Activated T-cell treated with anti-CD3 and anti-CD28 coated beads, Interleukin-2, amount 50 U/mL, for 4 hours (primary cell): ENCODE data around the gene ADAMTS5. TPM values are rescaled to one million over a fixed set of nuclear protein-coding genes. Genes with fewer than 3 reads are reported as not detected.

Source experiments
- ATAC-seq, 2 donors: fragments of 200-7000 bp; cut with Tn5 transposase; one replicate each; pipeline ENCODE4 v1.10.0; 2021
- DNase-seq: peaks from one replicate; pipeline ENCODE4 v3.0.0-alpha.2; 2020
- H3K27me3 Mint-ChIP-seq: one replicate; pipeline ENCODE4 v1.8.0; 2021; ENCODE audit warnings: low read depth, mixed read lengths
- H3K36me3 Mint-ChIP-seq: one replicate; pipeline ENCODE4 v1.8.0; 2022; ENCODE audit warnings: mixed read lengths; ENCODE audit not compliant: insufficient read depth
- H3K4me1 Mint-ChIP-seq: one replicate; pipeline ENCODE4 v1.8.0; 2021; ENCODE audit warnings: low read depth, mixed read lengths
- H3K4me3 Mint-ChIP-seq: one replicate; pipeline ENCODE4 v1.8.0; 2021; ENCODE audit warnings: mild to moderate bottlenecking, moderate library complexity, mixed read lengths
- H3K9me3 Mint-ChIP-seq: one replicate; pipeline ENCODE4 v1.8.0; 2021; ENCODE audit warnings: mixed read lengths
- total RNA-seq, 3 donors: library from RNA; stranded (reverse); gene quantifications; one replicate each; pipeline ENCODE4 v1.2.1, GENCODE V29; 2021

ADAMTS5 gene
- total RNA-seq, 3 donors from 2014 or later, result not detected

DNA sequence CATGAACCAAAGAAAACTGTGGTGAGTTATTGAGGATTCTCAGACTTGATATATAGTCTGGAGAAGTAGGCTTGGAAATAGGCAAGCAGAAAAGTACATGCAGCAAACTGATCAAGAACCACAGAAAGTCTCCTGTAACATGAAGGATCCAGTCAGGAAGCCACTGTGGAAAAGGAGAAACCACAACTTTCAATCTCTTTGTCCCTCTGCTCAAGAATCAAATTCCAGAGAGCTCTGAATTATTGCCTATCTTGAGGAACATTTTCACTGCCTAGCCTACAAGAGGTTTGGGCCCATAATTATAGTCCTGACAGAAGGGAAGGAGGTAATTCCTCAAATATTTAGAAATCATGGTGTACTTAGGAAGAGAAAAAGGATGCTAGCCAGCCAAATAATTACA is 78.6 kb downstream of the ADAMTS5 start:
- H3K9me3 Mint-ChIP-seq, result no peaks in the 10 kb centered on the region
- no peaks in the 10 kb centered on the region for H3K36me3 Mint-ChIP-seq
- DNase-seq (no peak), ATAC-seq (no peak)
- no peaks in the 10 kb centered on the region for H3K4me1 Mint-ChIP-seq
- H3K4me3 Mint-ChIP-seq, result no peak overlapping the region
- H3K27me3 Mint-ChIP-seq, result peaks cover 2% of the 10 kb centered on the region

GRCh38 chr21:26887251-26887650 is 79.6 kb downstream of the ADAMTS5 start:
- ATAC-seq (no peak), DNase-seq (no peak)
- H3K27me3 Mint-ChIP-seq, result peaks cover 2% of the 10 kb centered on the region
- no peak overlapping the region for H3K4me3 Mint-ChIP-seq
- no peaks in the 10 kb centered on the region for H3K4me1 Mint-ChIP-seq
- H3K9me3 Mint-ChIP-seq, result no peaks in the 10 kb centered on the region
- no peaks in the 10 kb centered on the region for H3K36me3 Mint-ChIP-seq

DNA sequence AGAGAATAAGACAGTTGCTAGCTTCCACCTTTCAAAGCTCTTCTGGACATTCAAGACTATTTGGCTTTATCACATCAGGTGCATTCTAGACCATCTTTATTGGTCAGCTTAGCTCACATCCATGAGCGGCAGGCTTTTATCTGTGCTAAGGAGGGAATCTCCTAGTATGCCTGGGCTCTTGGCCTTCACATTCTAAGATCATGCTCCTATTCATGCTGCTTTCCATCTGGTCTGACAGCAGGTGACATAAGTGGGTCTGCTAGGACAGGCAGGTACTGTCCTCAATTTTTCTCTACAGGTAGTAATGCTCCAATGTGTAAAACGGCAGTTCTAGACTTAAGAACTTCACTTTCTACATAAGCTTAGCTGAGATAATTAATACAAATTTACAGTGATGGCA is 82.5 kb downstream of the ADAMTS5 start:
- Mint-ChIP-seq H3K27me3 (peaks cover 4% of the 10 kb centered on the region), H3K36me3 (no peaks in the 10 kb centered on the region), H3K9me3 (no peaks in the 10 kb centered on the region), H3K4me1 (no peaks in the 10 kb centered on the region), H3K4me3 (no peak overlapping the region)
- no peak for DNase-seq
- no peak for ATAC-seq

DNA sequence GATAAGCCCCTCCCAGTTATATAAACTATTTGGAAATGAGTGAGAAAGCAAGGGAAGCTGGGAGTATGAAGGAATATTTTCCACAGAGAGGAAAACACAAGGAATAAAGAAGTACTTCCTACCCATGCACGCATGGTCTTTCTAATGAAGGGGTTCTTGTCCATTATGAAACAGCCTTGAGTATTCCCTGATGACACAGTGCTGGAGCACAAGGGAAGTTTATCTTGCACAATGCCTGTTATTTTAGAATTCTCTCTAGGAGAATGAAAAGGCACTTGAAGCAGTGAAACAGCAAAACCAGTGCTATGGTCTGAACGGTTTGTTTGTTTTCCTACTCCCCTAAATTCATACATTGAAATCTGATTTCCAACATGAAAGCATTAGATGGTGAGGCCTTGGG is 83.1 kb downstream of the ADAMTS5 start:
- Mint-ChIP-seq H3K27me3 (peaks cover 4% of the 10 kb centered on the region), H3K4me1 (no peaks in the 10 kb centered on the region), H3K9me3 (no peaks in the 10 kb centered on the region), H3K36me3 (no peaks in the 10 kb centered on the region), H3K4me3 (no peak overlapping the region)
- DNase-seq (no peak), ATAC-seq (no peak)

GRCh38 chr21:26881504-26882228 is 85.2 kb downstream of the ADAMTS5 start:
- Mint-ChIP-seq H3K4me3 (no peak overlapping the region), H3K36me3 (no peaks in the 10 kb centered on the region), H3K9me3 (no peaks in the 10 kb centered on the region), H3K4me1 (no peaks in the 10 kb centered on the region), H3K27me3 (peaks cover 4% of the 10 kb centered on the region)
- ATAC-seq (no peak), DNase-seq (no peak)

DNA sequence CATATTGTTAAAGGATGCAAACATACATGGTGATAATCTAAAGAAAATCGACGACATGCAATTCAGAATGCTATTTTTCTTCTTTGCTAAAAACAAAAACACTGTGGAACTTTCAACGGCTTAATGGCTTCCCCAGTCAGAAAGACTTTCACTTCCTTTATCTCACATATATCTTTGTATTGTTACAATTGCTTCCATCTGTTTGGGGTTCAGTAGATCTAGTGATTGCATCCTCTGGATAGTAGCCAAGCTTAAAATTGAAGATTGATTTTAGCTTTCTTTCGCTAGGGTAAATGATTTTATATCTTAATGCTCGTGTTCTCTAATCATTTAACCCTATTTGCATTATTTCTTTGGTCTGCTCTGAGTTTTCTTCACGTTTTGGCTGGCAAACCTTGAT is 89.9 kb downstream of the ADAMTS5 start:
- DNase-seq, result no peak
- Mint-ChIP-seq H3K4me1 (no peaks in the 10 kb centered on the region), H3K27me3 (peaks cover under 1% of the 10 kb centered on the region), H3K36me3 (no peaks in the 10 kb centered on the region), H3K4me3 (no peak overlapping the region), H3K9me3 (no peaks in the 10 kb centered on the region)
- ATAC-seq, result no peak

- Mint-ChIP-seq H3K36me3 (no peaks in the 10 kb centered on the region), H3K27me3 (no peaks in the 10 kb centered on the region), H3K4me1 (no peaks in the 10 kb centered on the region), H3K4me3 (no peak overlapping the region), H3K9me3 (no peaks in the 10 kb centered on the region)
- DNase-seq, result no peak
- ATAC-seq, result no peak
Measured at GRCh38 chr21:26874347-26874746, 92.5 kb downstream of the ADAMTS5 start.

Other genes with a start within 250 kb of the ADAMTS5 start
- 1 to 10 TPM in 2 of 3 donors, under 1 TPM in 1; 0.38 to 1.1 (median 1.0) TPM for gene ADAMTS1, start 121.7 kb downstream of the ADAMTS5 start, total RNA-seq